Measurements from ENCODE around the gene COL4A2.
A peak's percentile ranks its signal among the peaks of the same experiment; 100 is the strongest.

The COL4A2 gene

DNA sequence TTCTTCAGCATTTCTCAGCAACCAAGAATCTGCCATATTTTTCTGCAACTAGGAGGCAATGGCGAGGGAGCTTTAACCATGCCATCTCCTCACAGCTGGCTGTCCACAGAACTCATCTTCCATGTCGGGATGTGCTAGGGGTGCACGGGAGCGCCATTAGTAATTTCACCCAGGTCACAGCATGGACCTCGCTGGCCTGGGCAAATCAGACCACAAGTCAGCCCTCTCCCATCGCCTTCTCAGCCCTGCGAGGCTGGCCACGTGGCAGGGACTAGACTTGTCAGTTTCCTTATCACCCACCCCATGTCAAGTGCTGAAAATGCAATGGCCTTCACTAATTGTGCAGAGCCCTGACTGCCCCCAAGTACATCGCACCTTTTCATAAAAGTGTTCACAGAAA, 15.8 kb upstream of the COL4A2 start:
- H3K9ac ChIP-seq (ENCODE audit: low read depth, low read length) = no peak overlapping the region
- H3K36me3 ChIP-seq (ENCODE audit: insufficient read depth, low read length) = no peaks in the 10 kb centered on the region
- no peaks in the 10 kb centered on the region for H3K4me1 ChIP-seq (ENCODE audit: insufficient read depth, low read length)
- no peaks in the 10 kb centered on the region for H3K9me3 ChIP-seq (ENCODE audit: control insufficient read depth, insufficient read depth, low read length)

DNA sequence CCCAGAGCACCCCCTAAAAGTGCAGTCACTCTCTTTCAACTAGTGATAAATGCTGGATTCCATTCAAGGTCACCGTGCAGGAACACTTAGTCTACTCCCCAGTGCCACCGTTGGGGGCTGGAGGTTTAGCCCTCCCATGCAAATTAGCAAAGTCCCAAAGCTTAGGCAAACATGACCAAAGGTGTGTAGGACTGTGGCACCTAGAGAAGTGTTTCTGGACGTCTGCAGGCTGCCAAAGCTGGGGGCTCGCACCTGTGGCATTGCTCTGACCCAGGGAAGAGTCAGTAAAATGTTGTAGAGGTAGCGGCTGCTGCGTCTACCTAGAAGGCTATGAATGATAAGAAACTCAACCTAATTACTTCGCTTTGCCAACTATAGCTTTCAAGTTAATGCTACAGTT, 14.0 kb upstream of the COL4A2 start:
- H3K4me1 ChIP-seq (ENCODE audit: insufficient read depth, low read length) = peaks cover 6% of the 10 kb centered on the region
- no peaks in the 10 kb centered on the region for H3K9me3 ChIP-seq (ENCODE audit: control insufficient read depth, insufficient read depth, low read length)
- H3K36me3 ChIP-seq (ENCODE audit: insufficient read depth, low read length) = no peaks in the 10 kb centered on the region
- H3K9ac ChIP-seq (ENCODE audit: low read depth, low read length) = no peak overlapping the region

GRCh38 chr13:110293649-110294048, 13.4 kb upstream of the COL4A2 start:
- Histone ChIP-seq H3K36me3 (ENCODE audit: insufficient read depth, low read length) (no peaks in the 10 kb centered on the region), H3K9ac (ENCODE audit: low read depth, low read length) (no peak overlapping the region), H3K9me3 (ENCODE audit: control insufficient read depth, insufficient read depth, low read length) (no peaks in the 10 kb centered on the region), H3K4me1 (ENCODE audit: insufficient read depth, low read length) (peaks cover 10% of the 10 kb centered on the region)

DNA sequence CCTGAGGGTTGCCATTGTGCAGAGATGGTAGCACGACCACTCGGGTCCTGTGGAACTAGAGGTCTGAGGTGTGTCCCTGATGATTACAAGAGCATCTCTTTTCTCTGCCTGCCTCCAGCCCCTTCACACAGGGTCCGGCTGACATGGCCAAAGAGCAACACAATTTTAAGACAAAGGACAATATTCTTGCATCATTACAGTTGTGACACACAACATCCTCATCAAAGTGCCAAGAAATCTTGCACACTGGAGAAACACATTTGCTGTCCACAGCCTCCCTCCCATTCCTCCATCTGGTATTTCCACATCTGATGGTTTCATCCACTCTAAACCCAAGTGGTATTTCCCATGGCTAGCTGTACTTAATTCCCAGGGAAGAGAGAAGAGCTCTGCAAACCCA, 12.9 kb upstream of the COL4A2 start:
- Histone ChIP-seq H3K9me3 (ENCODE audit: control insufficient read depth, insufficient read depth, low read length) (no peaks in the 10 kb centered on the region), H3K4me1 (ENCODE audit: insufficient read depth, low read length) (peaks cover 15% of the 10 kb centered on the region)

DNA sequence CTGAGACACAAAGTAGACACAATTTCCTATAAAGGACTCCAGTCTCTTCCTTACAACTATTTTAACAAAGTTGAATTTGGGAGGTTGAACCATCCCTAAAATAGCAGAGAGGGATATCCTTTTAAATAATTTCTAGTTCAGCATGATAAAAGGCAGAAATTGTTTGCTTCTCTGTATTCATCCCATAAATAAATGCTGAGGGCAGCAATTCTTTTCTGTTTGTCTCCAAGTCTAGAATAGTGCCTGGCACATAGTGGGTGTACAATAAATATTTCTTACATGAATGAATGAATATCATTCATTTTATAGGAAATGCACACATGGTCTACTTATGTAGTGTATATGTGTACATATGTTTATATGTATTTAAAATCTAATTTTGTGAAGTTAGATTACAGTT, 12.5 kb upstream of the COL4A2 start:
- Histone ChIP-seq H3K36me3 (ENCODE audit: insufficient read depth, low read length) (no peaks in the 10 kb centered on the region), H3K9me3 (ENCODE audit: control insufficient read depth, insufficient read depth, low read length) (no peaks in the 10 kb centered on the region), H3K9ac (ENCODE audit: low read depth, low read length) (no peak overlapping the region), H3K4me1 (ENCODE audit: insufficient read depth, low read length) (peaks cover 20% of the 10 kb centered on the region)

More for the DNA sequence above, 12.9 kb upstream of the COL4A2 start:
- H3K36me3 ChIP-seq (ENCODE audit: insufficient read depth, low read length) = no peaks in the 10 kb centered on the region
- H3K9ac ChIP-seq (ENCODE audit: low read depth, low read length) = no peak overlapping the region

DNA sequence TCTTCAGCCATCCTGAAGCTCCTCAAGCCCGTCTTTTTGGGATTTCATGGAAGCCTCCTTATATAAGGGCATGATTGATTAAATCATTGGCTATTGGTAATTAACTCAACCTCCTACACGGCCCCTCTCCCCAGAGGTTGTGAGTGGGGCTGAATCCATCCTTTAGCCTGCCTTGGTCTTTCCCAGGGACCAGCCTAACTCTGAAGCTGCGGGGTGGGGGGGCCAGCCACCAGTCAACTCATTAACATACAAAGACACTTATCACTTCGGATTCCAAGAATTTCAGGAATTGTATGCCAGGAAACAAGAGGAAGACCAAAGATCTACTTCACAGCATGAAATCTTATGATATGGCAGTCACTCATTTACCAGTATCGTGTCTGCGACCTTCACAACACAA, 10.1 kb upstream of the COL4A2 start:
- peaks cover 20% of the 10 kb centered on the region for H3K4me1 ChIP-seq (ENCODE audit: insufficient read depth, low read length)
- H3K36me3 ChIP-seq (ENCODE audit: insufficient read depth, low read length) = no peaks in the 10 kb centered on the region
- no peak overlapping the region for H3K9ac ChIP-seq (ENCODE audit: low read depth, low read length)
- no peaks in the 10 kb centered on the region for H3K9me3 ChIP-seq (ENCODE audit: control insufficient read depth, insufficient read depth, low read length)

GRCh38 chr13:110297766-110298504, 9.1 kb upstream of the COL4A2 start:
- no peaks in the 10 kb centered on the region for H3K36me3 ChIP-seq (ENCODE audit: insufficient read depth, low read length)
- no peak overlapping the region for H3K9ac ChIP-seq (ENCODE audit: low read depth, low read length)
- no peaks in the 10 kb centered on the region for H3K9me3 ChIP-seq (ENCODE audit: control insufficient read depth, insufficient read depth, low read length)
- H3K4me1 ChIP-seq (ENCODE audit: insufficient read depth, low read length) = peaks cover 27% of the 10 kb centered on the region

DNA sequence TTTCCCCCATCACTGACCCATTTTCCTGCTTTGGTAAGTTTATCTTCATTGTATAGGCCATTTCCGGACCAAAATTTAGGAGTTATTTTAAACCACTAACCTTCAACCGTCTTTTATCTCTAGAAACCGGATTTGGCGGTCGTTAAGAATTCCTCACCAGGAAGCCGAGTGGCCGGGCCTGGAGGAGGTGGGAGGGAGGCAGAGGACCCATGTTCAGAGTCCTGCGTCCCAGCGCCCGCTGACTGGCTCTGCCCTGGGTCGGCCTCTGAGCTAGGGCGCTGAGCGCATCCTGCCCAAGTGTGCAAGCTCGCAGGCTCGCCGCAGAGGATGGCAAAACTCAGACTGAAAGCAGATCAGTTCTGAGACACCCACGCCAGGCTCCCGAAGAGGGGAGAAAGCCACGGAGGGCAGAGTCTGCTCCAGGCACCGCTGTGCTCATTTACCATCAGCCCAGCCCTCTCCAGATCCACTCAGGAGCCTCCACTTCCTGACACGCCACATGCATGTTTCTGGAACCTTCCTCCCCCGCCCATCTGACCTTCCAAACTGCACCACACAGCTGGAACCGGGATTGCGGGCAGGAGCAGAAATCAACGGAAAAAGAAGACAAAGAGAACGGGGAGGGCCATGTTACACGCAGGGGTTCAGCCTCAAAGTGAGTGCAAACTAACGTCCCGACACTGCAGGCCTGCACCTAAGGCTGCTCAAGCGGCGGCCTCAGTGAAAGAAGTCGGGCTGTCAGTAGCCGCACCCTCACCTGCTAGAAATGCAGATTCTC, 8.4 kb upstream of the COL4A2 start:
- Histone ChIP-seq H3K4me1 (ENCODE audit: insufficient read depth, low read length) (peaks cover 27% of the 10 kb centered on the region), H3K36me3 (ENCODE audit: insufficient read depth, low read length) (no peaks in the 10 kb centered on the region), H3K9ac (ENCODE audit: low read depth, low read length) (peak overlapping the region; percentile 16; the same call in 1 of the 2 replicates), H3K9me3 (ENCODE audit: control insufficient read depth, insufficient read depth, low read length) (no peaks in the 10 kb centered on the region)

- Histone ChIP-seq H3K36me3 (ENCODE audit: insufficient read depth, low read length) (no peaks in the 10 kb centered on the region), H3K9ac (ENCODE audit: low read depth, low read length) (no peak overlapping the region), H3K9me3 (ENCODE audit: control insufficient read depth, insufficient read depth, low read length) (no peaks in the 10 kb centered on the region), H3K4me1 (ENCODE audit: insufficient read depth, low read length) (peaks cover 27% of the 10 kb centered on the region)
Measured at GRCh38 chr13:110299283-110299840, 7.7 kb upstream of the COL4A2 start.

GRCh38 chr13:110300090-110300815, 6.8 kb upstream of the COL4A2 start:
- H3K36me3 ChIP-seq (ENCODE audit: insufficient read depth, low read length) = no peaks in the 10 kb centered on the region
- H3K9me3 ChIP-seq (ENCODE audit: control insufficient read depth, insufficient read depth, low read length) = no peaks in the 10 kb centered on the region
- H3K9ac ChIP-seq (ENCODE audit: low read depth, low read length) = no peak overlapping the region
- peaks cover 27% of the 10 kb centered on the region for H3K4me1 ChIP-seq (ENCODE audit: insufficient read depth, low read length)

- Histone ChIP-seq H3K9ac (ENCODE audit: low read depth, low read length) (no peak overlapping the region), H3K9me3 (ENCODE audit: control insufficient read depth, insufficient read depth, low read length) (no peaks in the 10 kb centered on the region), H3K4me1 (ENCODE audit: insufficient read depth, low read length) (peaks cover 27% of the 10 kb centered on the region), H3K36me3 (ENCODE audit: insufficient read depth, low read length) (no peaks in the 10 kb centered on the region)
Measured at GRCh38 chr13:110301083-110301482, 6.0 kb upstream of the COL4A2 start.

DNA sequence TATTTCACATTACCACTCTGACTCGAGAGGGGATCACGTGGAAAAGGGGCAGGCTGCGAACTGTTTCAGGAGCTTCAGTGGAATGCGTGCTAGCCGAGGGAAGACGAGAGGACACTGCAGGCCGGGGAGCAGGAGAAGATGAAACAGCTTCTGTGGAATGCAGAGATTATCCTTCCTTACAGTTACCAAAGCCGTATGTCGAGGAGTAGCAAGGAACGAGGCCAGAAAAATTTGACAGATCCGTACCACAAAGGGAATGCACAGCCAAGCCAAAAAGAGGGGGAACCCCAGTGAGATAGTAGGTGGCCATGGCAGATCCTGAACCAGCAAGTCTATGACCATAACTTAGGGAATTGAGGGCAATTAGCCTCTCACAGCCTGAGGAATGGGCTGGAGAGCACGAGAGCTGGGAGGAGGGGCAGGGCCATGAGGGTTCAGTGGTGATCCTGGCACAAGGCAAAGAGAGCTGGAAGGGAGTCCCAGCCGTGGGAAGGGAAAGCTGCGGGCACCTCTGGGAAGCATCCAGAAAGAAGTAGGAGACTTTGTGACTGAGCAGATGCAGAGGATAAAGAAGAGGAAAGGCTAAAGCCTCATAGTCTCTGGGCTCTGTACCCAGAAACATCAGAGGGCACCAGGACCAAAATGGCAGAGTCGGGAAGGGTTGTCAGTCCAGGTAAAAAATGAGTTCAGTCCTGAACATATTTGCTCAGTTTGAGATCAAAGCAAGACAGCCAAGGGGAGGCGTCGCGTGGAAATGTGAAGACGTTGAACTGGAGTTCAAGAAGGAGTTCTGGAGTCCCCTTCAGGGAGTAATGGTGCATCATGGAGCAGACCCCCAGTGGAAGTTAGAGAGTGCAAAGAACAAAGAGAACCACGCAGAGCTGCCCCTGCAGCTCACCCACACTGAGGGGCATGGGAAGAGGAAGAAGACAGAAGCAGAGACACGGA, 5.2 kb upstream of the COL4A2 start:
- H3K36me3 ChIP-seq (ENCODE audit: insufficient read depth, low read length) = no peaks in the 10 kb centered on the region
- no peaks in the 10 kb centered on the region for H3K9me3 ChIP-seq (ENCODE audit: control insufficient read depth, insufficient read depth, low read length)
- no peak overlapping the region for H3K9ac ChIP-seq (ENCODE audit: low read depth, low read length)
- peaks cover 26% of the 10 kb centered on the region for H3K4me1 ChIP-seq (ENCODE audit: insufficient read depth, low read length)

DNA sequence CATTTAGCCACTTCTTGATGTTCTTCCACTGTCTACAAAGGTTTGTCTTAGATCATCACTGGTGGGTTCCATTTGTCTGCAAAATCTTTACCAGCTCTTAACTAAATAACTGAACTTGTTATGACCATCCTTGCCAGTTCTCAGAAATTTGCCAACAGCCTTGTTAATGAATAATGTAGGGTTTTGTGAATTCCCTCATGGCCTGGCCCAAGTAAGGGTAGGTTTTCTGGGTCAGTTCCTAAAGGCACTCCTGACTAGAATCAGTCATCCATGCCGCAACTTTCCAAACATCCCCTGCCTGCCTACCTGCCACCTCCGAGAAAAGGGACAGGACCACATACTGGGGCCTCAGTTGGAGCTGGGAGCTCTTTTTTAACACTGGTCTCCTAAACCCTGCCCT, 4.1 kb upstream of the COL4A2 start:
- no peaks in the 10 kb centered on the region for H3K9me3 ChIP-seq (ENCODE audit: control insufficient read depth, insufficient read depth, low read length)
- no peak overlapping the region for H3K9ac ChIP-seq (ENCODE audit: low read depth, low read length)
- H3K36me3 ChIP-seq (ENCODE audit: insufficient read depth, low read length) = no peaks in the 10 kb centered on the region

More for the DNA sequence above, 4.1 kb upstream of the COL4A2 start:
- H3K4me1 ChIP-seq (ENCODE audit: insufficient read depth, low read length) = peaks cover 21% of the 10 kb centered on the region
